ENCODE data around the gene SLC16A13.

DNA sequence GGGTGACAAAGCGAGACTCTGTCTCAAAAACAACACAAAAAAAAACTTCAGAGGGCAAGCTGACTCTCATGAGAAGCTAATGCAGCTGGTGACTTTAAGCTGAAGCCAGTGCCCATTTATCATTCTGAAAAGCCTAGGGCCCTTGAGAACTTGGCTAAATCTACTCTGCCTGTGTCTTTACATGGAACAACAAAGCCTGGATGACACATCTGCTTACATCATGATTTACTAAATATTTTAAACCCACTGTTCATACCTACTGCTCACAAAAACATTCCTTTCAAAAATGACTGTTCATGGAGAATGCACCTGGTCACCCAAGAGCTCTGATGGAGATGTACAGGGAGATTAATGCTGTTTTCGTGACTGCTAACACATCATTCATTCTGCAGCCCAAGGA, 46.0 kb upstream of the SLC16A13 start:
- TF ChIP-seq, protein P1, sequence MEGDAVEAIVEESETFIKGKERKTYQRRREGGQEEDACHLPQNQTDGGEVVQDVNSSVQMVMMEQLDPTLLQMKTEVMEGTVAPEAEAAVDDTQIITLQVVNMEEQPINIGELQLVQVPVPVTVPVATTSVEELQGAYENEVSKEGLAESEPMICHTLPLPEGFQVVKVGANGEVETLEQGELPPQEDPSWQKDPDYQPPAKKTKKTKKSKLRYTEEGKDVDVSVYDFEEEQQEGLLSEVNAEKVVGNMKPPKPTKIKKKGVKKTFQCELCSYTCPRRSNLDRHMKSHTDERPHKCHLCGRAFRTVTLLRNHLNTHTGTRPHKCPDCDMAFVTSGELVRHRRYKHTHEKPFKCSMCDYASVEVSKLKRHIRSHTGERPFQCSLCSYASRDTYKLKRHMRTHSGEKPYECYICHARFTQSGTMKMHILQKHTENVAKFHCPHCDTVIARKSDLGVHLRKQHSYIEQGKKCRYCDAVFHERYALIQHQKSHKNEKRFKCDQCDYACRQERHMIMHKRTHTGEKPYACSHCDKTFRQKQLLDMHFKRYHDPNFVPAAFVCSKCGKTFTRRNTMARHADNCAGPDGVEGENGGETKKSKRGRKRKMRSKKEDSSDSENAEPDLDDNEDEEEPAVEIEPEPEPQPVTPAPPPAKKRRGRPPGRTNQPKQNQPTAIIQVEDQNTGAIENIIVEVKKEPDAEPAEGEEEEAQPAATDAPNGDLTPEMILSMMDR (IDR thresholded peaks at IDR 0.05) = no peak
- TF ChIP-seq SIN3A (IDR thresholded peaks at IDR 0.05; ENCODE audit: borderline replicate concordance, insufficient read depth, low read depth, low read length) (no peak), TCF7L2 (IDR thresholded peaks at IDR 0.05; ENCODE audit: low read depth, low read length) (no peak), POLR2AphosphoS5 (IDR thresholded peaks at IDR 0.05; ENCODE audit: low read depth, low read length) (no peak)
- TF ChIP-seq, protein P2, sequence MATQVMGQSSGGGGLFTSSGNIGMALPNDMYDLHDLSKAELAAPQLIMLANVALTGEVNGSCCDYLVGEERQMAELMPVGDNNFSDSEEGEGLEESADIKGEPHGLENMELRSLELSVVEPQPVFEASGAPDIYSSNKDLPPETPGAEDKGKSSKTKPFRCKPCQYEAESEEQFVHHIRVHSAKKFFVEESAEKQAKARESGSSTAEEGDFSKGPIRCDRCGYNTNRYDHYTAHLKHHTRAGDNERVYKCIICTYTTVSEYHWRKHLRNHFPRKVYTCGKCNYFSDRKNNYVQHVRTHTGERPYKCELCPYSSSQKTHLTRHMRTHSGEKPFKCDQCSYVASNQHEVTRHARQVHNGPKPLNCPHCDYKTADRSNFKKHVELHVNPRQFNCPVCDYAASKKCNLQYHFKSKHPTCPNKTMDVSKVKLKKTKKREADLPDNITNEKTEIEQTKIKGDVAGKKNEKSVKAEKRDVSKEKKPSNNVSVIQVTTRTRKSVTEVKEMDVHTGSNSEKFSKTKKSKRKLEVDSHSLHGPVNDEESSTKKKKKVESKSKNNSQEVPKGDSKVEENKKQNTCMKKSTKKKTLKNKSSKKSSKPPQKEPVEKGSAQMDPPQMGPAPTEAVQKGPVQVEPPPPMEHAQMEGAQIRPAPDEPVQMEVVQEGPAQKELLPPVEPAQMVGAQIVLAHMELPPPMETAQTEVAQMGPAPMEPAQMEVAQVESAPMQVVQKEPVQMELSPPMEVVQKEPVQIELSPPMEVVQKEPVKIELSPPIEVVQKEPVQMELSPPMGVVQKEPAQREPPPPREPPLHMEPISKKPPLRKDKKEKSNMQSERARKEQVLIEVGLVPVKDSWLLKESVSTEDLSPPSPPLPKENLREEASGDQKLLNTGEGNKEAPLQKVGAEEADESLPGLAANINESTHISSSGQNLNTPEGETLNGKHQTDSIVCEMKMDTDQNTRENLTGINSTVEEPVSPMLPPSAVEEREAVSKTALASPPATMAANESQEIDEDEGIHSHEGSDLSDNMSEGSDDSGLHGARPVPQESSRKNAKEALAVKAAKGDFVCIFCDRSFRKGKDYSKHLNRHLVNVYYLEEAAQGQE (IDR thresholded peaks at IDR 0.05; ENCODE audit: insufficient read depth in 1 of 2, low read depth in 2 of 2, low read length in 1 of 2) = no peak
